WTC11 (cell line): Measurements from ENCODE around the gene YTHDF1. TPM values are rescaled to one million over a fixed set of nuclear protein-coding genes. Genes with fewer than 3 reads are reported as not detected.

Experiments used
- ATAC-seq: fragments of 200-7000 bp; cut with Tn5 transposase; 2 replicates; pipeline ENCODE4 v1.10.0; 2021; ENCODE audit warnings: mild to moderate bottlenecking, moderate library complexity
- CTCF ChIA-PET: fragments of 300-600 bp; sonication (Branson Sonifier 250); formaldehyde crosslinking; loops from one replicate; lab custom pipeline; 2021; ENCODE audit warnings: antibody characterized with exemption; lab: Charles Lee
- POLR2A ChIA-PET: fragments of 350-600 bp; sonication (Branson Sonifier 250); formaldehyde crosslinking; loops from one replicate; lab custom pipeline; 2021; ENCODE audit warnings: antibody characterized with exemption; lab: Charles Lee
- DNase-seq: peaks from one replicate; pipeline ENCODE4 v3.0.0; 2021; ENCODE audit warnings: low spot score
- H3K27ac Mint-ChIP-seq: 2 replicates; pipeline ENCODE4 v1.8.0; 2021; ENCODE audit warnings: mixed read lengths
- H3K27me3 Mint-ChIP-seq: 2 replicates; pipeline ENCODE4 v1.8.0; 2021; ENCODE audit warnings: low read depth, mild to moderate bottlenecking, moderate library complexity, mixed read lengths
- H3K36me3 Mint-ChIP-seq: 2 replicates; pipeline ENCODE4 v1.8.0; 2021; ENCODE audit warnings: mixed read lengths
- H3K4me1 Mint-ChIP-seq: 2 replicates; pipeline ENCODE4 v1.8.0; 2022; ENCODE audit warnings: mixed read lengths
- H3K4me3 Mint-ChIP-seq: 2 replicates; pipeline ENCODE4 v1.8.0; 2021; ENCODE audit warnings: mild to moderate bottlenecking, moderate library complexity, mixed read lengths
- H3K9me3 Mint-ChIP-seq: 2 replicates; pipeline ENCODE4 v1.8.0; 2021; ENCODE audit warnings: mixed read lengths
- ATF2 ChIP-seq: sonication (generic); formaldehyde crosslinking; IDR thresholded peaks from 2 replicates; pipeline ENCODE4 v1.8.1; 2022; ENCODE audit warnings: low read depth, missing genetic modification reagents, borderline replicate concordance
- ATF3 ChIP-seq: sonication (generic); formaldehyde crosslinking; conservative IDR thresholded peaks from 2 replicates; pipeline ENCODE4 v1.8.1; 2022; ENCODE audit warnings: mild to moderate bottlenecking, missing genetic modification reagents
- CREM ChIP-seq: sonication (generic); formaldehyde crosslinking; IDR thresholded peaks from 2 replicates; pipeline ENCODE4 v1.8.1; 2022; ENCODE audit warnings: mild to moderate bottlenecking, missing genetic modification reagents, moderate library complexity
- E2F1 ChIP-seq: sonication (generic); formaldehyde crosslinking; IDR thresholded peaks from 2 replicates; pipeline ENCODE4 v1.8.0; 2022; ENCODE audit warnings: mild to moderate bottlenecking, missing genetic modification reagents
- E2F5 ChIP-seq: sonication (generic); formaldehyde crosslinking; IDR thresholded peaks from 2 replicates; pipeline ENCODE4 v1.8.1; 2022; ENCODE audit warnings: mild to moderate bottlenecking, moderate library complexity, missing genetic modification reagents
- ETV6 ChIP-seq: sonication (generic); formaldehyde crosslinking; IDR thresholded peaks from 2 replicates; pipeline ENCODE4 v1.8.1; 2022; ENCODE audit warnings: mild to moderate bottlenecking, missing genetic modification reagents
- JUN ChIP-seq: sonication (generic); formaldehyde crosslinking; IDR thresholded peaks from 2 replicates; pipeline ENCODE4 v1.8.0; 2023; ENCODE audit warnings: mild to moderate bottlenecking, missing genetic modification reagents
- KAT7 ChIP-seq: sonication (generic); formaldehyde crosslinking; IDR thresholded peaks from 2 replicates; pipeline ENCODE4 v1.8.1; 2023; ENCODE audit warnings: missing genetic modification reagents, mild to moderate bottlenecking, borderline replicate concordance
- NFE2L1 ChIP-seq: sonication (generic); formaldehyde crosslinking; IDR thresholded peaks from 2 replicates; pipeline ENCODE4 v1.8.1; 2023; ENCODE audit warnings: missing genetic modification reagents
- OVOL2 ChIP-seq: fragments of 250-450 bp; sonication (Bioruptor Pico); IDR thresholded peaks from 2 replicates; pipeline ENCODE4 v1.9.0; 2021; ENCODE audit warnings: mild to moderate bottlenecking, borderline replicate concordance
- RELA ChIP-seq: sonication (generic); formaldehyde crosslinking; IDR thresholded peaks from 2 replicates; pipeline ENCODE4 v1.8.1; 2022; ENCODE audit warnings: missing genetic modification reagents, mild to moderate bottlenecking, borderline replicate concordance
- SOX15 ChIP-seq: fragments of 250-450 bp; sonication (Bioruptor Pico); IDR thresholded peaks from 2 replicates; pipeline ENCODE4 v1.9.0; 2021; ENCODE audit warnings: mild to moderate bottlenecking
- TP53 ChIP-seq: sonication (generic); formaldehyde crosslinking; IDR thresholded peaks from 2 replicates; pipeline ENCODE4 v1.8.1; 2023; ENCODE audit warnings: mild to moderate bottlenecking, missing genetic modification reagents
- USF1 ChIP-seq: sonication (generic); formaldehyde crosslinking; IDR thresholded peaks from 2 replicates; pipeline ENCODE4 v1.8.0; 2022; ENCODE audit warnings: mild to moderate bottlenecking, missing genetic modification reagents
- ZBTB43 ChIP-seq: sonication (generic); formaldehyde crosslinking; IDR thresholded peaks from 2 replicates; pipeline ENCODE4 v1.8.1; 2023; ENCODE audit warnings: mild to moderate bottlenecking, missing genetic modification reagents
- ZNF219 ChIP-seq: sonication (generic); formaldehyde crosslinking; IDR thresholded peaks from 2 replicates; pipeline ENCODE4 v1.8.0; 2023; ENCODE audit warnings: missing genetic modification reagents, mild to moderate bottlenecking, borderline replicate concordance
- ZNF232 ChIP-seq: sonication (generic); formaldehyde crosslinking; IDR thresholded peaks from 2 replicates; pipeline ENCODE4 v1.8.0; 2022; ENCODE audit warnings: mild to moderate bottlenecking, missing genetic modification reagents
- ZNF396 ChIP-seq: fragments of 250-450 bp; sonication (Bioruptor Pico); IDR thresholded peaks from 2 replicates; pipeline ENCODE4 v1.8.0; 2021; ENCODE audit warnings: mild to moderate bottlenecking, moderate library complexity, borderline replicate concordance
- ZNF416 ChIP-seq: fragments of 250-450 bp; sonication (Bioruptor Pico); IDR thresholded peaks from 2 replicates; pipeline ENCODE4 v1.9.0; 2021; ENCODE audit warnings: mild to moderate bottlenecking, inconsistent platforms
- ZNF425 ChIP-seq: fragments of 250-450 bp; sonication (Bioruptor Pico); conservative IDR thresholded peaks from 2 replicates; pipeline ENCODE4 v1.9.0; 2021; ENCODE audit warnings: mild to moderate bottlenecking
- total RNA-seq: library from RNA; stranded (reverse); gene quantifications from 3 replicates; pipeline ENCODE4 v1.2.3, GENCODE V29; 2021

The YTHDF1 gene
- total RNA-seq, 1 experiment from 2014 or later = 61.3 TPM

- no peak for TF ChIP-seq ZBTB43 (CRISPR knock-in tag)
- no peak for TF ChIP-seq ZNF219 (CRISPR knock-in tag)
- TF ChIP-seq E2F1 (CRISPR knock-in tag) = no peak
- no peak for TF ChIP-seq ZNF396 (CRISPR knock-in tag)
These were observed 37.5 kb downstream of the YTHDF1 start (continued) for GRCh38 chr20:63178446-63178820.

- H3K27ac Mint-ChIP-seq = no peak overlapping the region
- no peak for TF ChIP-seq OVOL2
- TF ChIP-seq KAT7 (CRISPR knock-in tag) = no peak
- TF ChIP-seq TP53 (CRISPR knock-in tag) = peak; percentile 33; the same call in 1 of the 2 replicates
- TF ChIP-seq ZNF232 = no peak
- H3K4me1 Mint-ChIP-seq = peaks cover 10% of the 10 kb centered on the region
- H3K27me3 Mint-ChIP-seq = peaks cover 58% of the 10 kb centered on the region
- H3K4me3 Mint-ChIP-seq = peak overlapping the region; percentile 74
- H3K9me3 Mint-ChIP-seq = no peaks in the 10 kb centered on the region
- no peak for DNase-seq
- CTCF ChIA-PET = interaction anchor here (0.9 to 1.2 kb wide), 2 partner anchors 46 to 122 kb away, joined by 3 to 7 read pairs; no protein-coding TSS in a partner anchor
- no peaks in the 10 kb centered on the region for H3K36me3 Mint-ChIP-seq
- ATAC-seq = no peak; the same call in 1 of the 2 replicates
- POLR2A ChIA-PET = no interaction called here
These were observed 38.0 kb downstream of the YTHDF1 start for GRCh38 chr20:63177785-63178445.

- peak overlapping the region; percentile 58 for H3K4me3 Mint-ChIP-seq
- no peak overlapping the region for H3K27ac Mint-ChIP-seq
- no peaks in the 10 kb centered on the region for H3K36me3 Mint-ChIP-seq
- H3K9me3 Mint-ChIP-seq = no peaks in the 10 kb centered on the region
- peak; percentile 67 for DNase-seq
- ATAC-seq = no peak
- H3K4me1 Mint-ChIP-seq = peaks cover 10% of the 10 kb centered on the region
- ChIA-PET CTCF (interaction anchor here (0.8 to 1.2 kb wide), 7 partner anchors 46 to 204 kb away, joined by 3 to 7 read pairs (median 3); partner anchors contain the start of gene NKAIN4), POLR2A (no interaction called here)
- H3K27me3 Mint-ChIP-seq = peaks cover 59% of the 10 kb centered on the region
- no peak for TF ChIP-seq RELA (CRISPR knock-in tag)
- TF ChIP-seq SOX15 (CRISPR knock-in tag) = no peak
- 0 out of 2 replicates have a peak, but pooled peaks have one; percentile 22 for TF ChIP-seq JUN (CRISPR knock-in tag)
- TF ChIP-seq NFE2L1 (CRISPR knock-in tag) = peak; percentile 61; the same call in 1 of the 2 replicates
- no peak for TF ChIP-seq ATF2 (CRISPR knock-in tag)
- TF ChIP-seq USF1 (CRISPR knock-in tag) = no peak
- no peak for TF ChIP-seq ZNF416 (CRISPR knock-in tag)
- TF ChIP-seq CREM = peak; percentile 80; the same call in 1 of the 2 replicates
- TF ChIP-seq ZNF425 (CRISPR knock-in tag) = no peak
- no peak for TF ChIP-seq E2F5 (CRISPR knock-in tag)
- no peak for TF ChIP-seq ATF3 (CRISPR knock-in tag)
- no peak for TF ChIP-seq ETV6 (CRISPR knock-in tag)
These were observed 38.7 kb downstream of the YTHDF1 start for GRCh38 chr20:63177134-63177784.
